Activated CD8-positive, alpha-beta T cell treated with anti-CD3 and anti-CD28 coated beads for 36 hours (primary cell): ENCODE results near the gene ZSWIM1. TPM values are rescaled to one million over a fixed set of nuclear protein-coding genes. Genes with fewer than 3 reads are reported as not detected.
"Not testable (repeated sequence)": the region's sequence is repeated elsewhere in the genome, so short reads cannot be mapped to it uniquely, and the experiment has no call there.

Experiments
- ATAC-seq: fragments of 200-7000 bp; cut with Tn5 transposase; one replicate; pipeline ENCODE4 v1.10.0; 2021; ENCODE audit warnings: mild to moderate bottlenecking, moderate library complexity
- CTCF ChIA-PET: fragments of 350-600 bp; sonication (Branson Sonifier 250); formaldehyde crosslinking; loops from one replicate; lab custom pipeline; 2021; ENCODE audit warnings: antibody characterized with exemption; lab: Charles Lee
- POLR2A ChIA-PET: fragments of 350-600 bp; sonication (Branson Sonifier 250); formaldehyde crosslinking; loops from one replicate; lab custom pipeline; 2021; ENCODE audit warnings: antibody characterized with exemption; lab: Charles Lee
- DNase-seq: peaks from one replicate; pipeline ENCODE4 v3.0.0-alpha.2; 2020
- H3K27ac Mint-ChIP-seq: one replicate; pipeline ENCODE4 v1.8.0; 2021; ENCODE audit warnings: mild to moderate bottlenecking, mixed read lengths
- H3K27me3 Mint-ChIP-seq: one replicate; pipeline ENCODE4 v1.8.0; 2021; ENCODE audit warnings: mixed read lengths
- H3K36me3 Mint-ChIP-seq: one replicate; pipeline ENCODE4 v1.8.0; 2021; ENCODE audit warnings: low read depth, mixed read lengths
- H3K4me1 Mint-ChIP-seq: one replicate; pipeline ENCODE4 v1.8.0; 2021; ENCODE audit warnings: low read depth, mixed read lengths
- H3K4me3 Mint-ChIP-seq: one replicate; pipeline ENCODE4 v1.8.0; 2021; ENCODE audit warnings: mild to moderate bottlenecking, moderate library complexity, mixed read lengths
- H3K9me3 Mint-ChIP-seq: one replicate; pipeline ENCODE4 v1.8.0; 2021; ENCODE audit warnings: mixed read lengths
- CTCF ChIP-seq: fragments of 200-600 bp; IDR thresholded peaks from one replicate; pipeline ENCODE4 v1.8.0; 2022; ENCODE audit warnings: antibody characterized with exemption, mild to moderate bottlenecking
- intact Hi-C: fragments of 100-400 bp; cut with micrococcal nuclease; formaldehyde crosslinking; loops from one replicate; pipeline ENCODE4 v1.10.0; 2022
- total RNA-seq, 2 experiments: library from RNA; stranded (reverse); gene quantifications; one replicate each; pipeline ENCODE4 v1.2.3, GENCODE V29; 2021

ZSWIM1 gene
- total RNA-seq, 2 experiments from 2014 or later, result 8.2 to 9.1 TPM

GRCh38 chr20:45872626-45873025, 8.4 kb upstream of the ZSWIM1 start:
- Mint-ChIP-seq H3K9me3 (no peaks in the 10 kb centered on the region), H3K4me1 (no peaks in the 10 kb centered on the region), H3K4me3 (no peak overlapping the region), H3K27ac (no peak overlapping the region), H3K27me3 (no peaks in the 10 kb centered on the region), H3K36me3 (no peaks in the 10 kb centered on the region)
- no peak for TF ChIP-seq CTCF
- intact Hi-C loops, result no loop called here
- no peak for DNase-seq
- ChIA-PET CTCF (interaction anchor here (1.1 to 1.6 kb wide), 6 partner anchors 13 to 115 kb away, joined by 3 to 4 read pairs (median 3); partner anchors contain the start of genes CTSA and NEURL2), POLR2A (interaction anchor here (0.8 kb wide), 1 partner anchor 10 kb away, joined by 3 read pairs; no protein-coding TSS in a partner anchor)
- no peak for ATAC-seq

GRCh38 chr20:45873409-45874103, 7.5 kb upstream of the ZSWIM1 start:
- intact Hi-C loops, result no loop called here
- Mint-ChIP-seq H3K27me3 (no peaks in the 10 kb centered on the region), H3K36me3 (no peaks in the 10 kb centered on the region), H3K27ac (no peak overlapping the region), H3K9me3 (no peaks in the 10 kb centered on the region), H3K4me3 (no peak overlapping the region), H3K4me1 (no peaks in the 10 kb centered on the region)
- TF ChIP-seq CTCF, result no peak
- ATAC-seq (no peak), DNase-seq (no peak)
- ChIA-PET CTCF (interaction anchor here (0.6 to 1.6 kb wide), 2 partner anchors 50 to 453 kb away, joined by 3 read pairs; no protein-coding TSS in a partner anchor), POLR2A (no interaction called here)

GRCh38 chr20:45874104-45874481, 6.9 kb upstream of the ZSWIM1 start:
- POLR2A ChIA-PET, result interaction anchor here (0.7 kb wide), 1 partner anchor 13 kb away, joined by 3 read pairs; no protein-coding TSS in a partner anchor
- H3K27ac Mint-ChIP-seq, DNase-seq, H3K4me1 Mint-ChIP-seq, ATAC-seq, intact Hi-C loops, H3K9me3 Mint-ChIP-seq, H3K27me3 Mint-ChIP-seq, H3K36me3 Mint-ChIP-seq, H3K4me3 Mint-ChIP-seq: not testable (repeated sequence)
- CTCF ChIA-PET, result interaction anchor here (1.1 kb wide), 1 partner anchor 76 kb away, joined by 3 read pairs; no protein-coding TSS in a partner anchor

- Mint-ChIP-seq H3K4me1 (no peaks in the 10 kb centered on the region), H3K27me3 (no peaks in the 10 kb centered on the region), H3K9me3 (no peaks in the 10 kb centered on the region), H3K4me3 (no peak overlapping the region), H3K27ac (no peak overlapping the region), H3K36me3 (no peaks in the 10 kb centered on the region)
- no peak for ATAC-seq
- POLR2A ChIA-PET, result interaction anchor here (0.7 kb wide), 1 partner anchor 13 kb away, joined by 3 read pairs; no protein-coding TSS in a partner anchor
- intact Hi-C loops, result no loop called here
- no peak for TF ChIP-seq CTCF
- CTCF ChIA-PET, result interaction anchor here (1.1 kb wide), 1 partner anchor 76 kb away, joined by 3 read pairs; no protein-coding TSS in a partner anchor
- DNase-seq, result no peak
Measured at GRCh38 chr20:45874576-45874975, 6.5 kb upstream of the ZSWIM1 start.

- ChIA-PET POLR2A (interaction anchor here (0.7 kb wide), 2 partner anchors 51 to 60 kb away, joined by 3 read pairs; no protein-coding TSS in a partner anchor), CTCF (no interaction called here)
- TF ChIP-seq CTCF, result no peak
- Mint-ChIP-seq H3K4me3 (no peak overlapping the region), H3K9me3 (no peaks in the 10 kb centered on the region), H3K4me1 (peaks cover 23% of the 10 kb centered on the region), H3K27ac (no peak overlapping the region), H3K36me3 (peaks cover 9% of the 10 kb centered on the region), H3K27me3 (no peaks in the 10 kb centered on the region)
- ATAC-seq, result no peak
- intact Hi-C loops, result no loop called here
- DNase-seq, result no peak
Measured at GRCh38 chr20:45878076-45878761, 2.8 kb upstream of the ZSWIM1 start.
